GM04504 (cell line): ENCODE measurements around the gene UBAP2.

Source experiments
- DNase-seq: peaks from one replicate; pipeline ENCODE4 v3.0.0-alpha.2; 2012; ENCODE audit warnings: low read depth

The UBAP2 gene

GRCh38 chr9:33921967-33922895 is 126.5 kb downstream of the UBAP2 start:
- DNase-seq: no peak

DNA sequence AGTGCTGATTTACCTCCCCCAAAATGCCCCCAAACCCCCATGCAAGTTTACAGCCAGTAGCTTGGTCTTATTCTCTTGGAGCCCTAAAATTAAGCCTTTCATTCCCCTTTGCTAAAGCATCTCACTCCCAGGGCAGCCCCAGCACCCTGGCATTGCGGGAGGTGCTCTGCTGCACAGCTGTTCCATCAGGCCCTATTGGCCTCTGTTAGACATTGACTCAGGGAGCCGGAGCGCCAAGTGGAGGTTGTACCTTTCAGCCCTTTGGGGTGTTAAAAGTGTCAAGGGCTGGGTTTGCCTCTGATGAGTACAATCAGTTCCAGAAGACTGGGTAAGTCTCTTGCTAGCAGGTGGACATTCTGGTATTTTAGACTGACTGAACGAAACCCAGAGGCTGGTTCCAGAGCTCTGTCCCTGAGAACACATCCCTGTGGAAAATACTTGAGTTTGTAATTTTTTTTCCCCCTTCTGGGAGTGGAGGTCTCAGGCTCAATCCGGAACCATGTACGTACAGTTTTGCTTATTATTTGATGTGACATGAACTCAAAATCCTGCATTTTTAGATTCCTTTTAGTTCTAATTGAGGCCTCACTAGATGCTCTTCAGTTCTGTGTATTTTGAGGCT is 129.3 kb downstream of the UBAP2 start:
- no peak for DNase-seq

GRCh38 chr9:33917036-33917435 is 131.7 kb downstream of the UBAP2 start:
- no peak for DNase-seq

DNA sequence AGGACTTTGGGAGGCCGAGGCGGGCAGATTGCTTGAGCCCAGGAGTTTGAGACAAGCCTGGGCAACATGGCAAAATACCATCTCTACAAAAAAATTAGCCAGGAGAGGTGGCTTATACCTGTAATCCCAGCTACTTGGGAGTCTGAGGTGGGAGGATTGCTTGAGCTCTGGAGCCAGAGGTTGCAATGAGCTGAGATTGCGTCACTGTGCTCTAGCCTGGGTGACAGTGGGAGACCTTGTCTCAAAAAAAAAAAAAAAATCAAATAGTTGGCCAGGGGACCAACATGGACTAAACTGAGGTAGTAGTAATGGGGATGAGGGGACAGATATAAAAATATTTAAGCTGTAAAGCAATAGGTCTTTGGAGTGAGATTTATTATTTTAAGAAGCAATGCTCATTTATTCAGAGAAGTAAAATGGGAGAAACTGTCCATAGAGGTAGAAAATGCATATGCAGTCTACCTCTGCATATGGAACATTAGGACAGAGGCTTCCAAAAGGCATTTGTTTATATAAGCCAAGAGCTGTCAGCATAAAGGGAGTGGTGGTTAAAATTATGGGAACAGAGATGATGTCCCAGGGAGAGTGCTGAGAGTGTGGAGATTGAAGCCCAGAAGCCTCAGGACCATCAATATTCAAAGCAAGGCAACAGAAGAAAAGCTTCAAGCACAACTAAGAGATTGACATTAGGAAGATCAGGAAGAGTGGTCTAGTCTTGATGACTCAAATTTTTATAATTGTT is 133.6 kb downstream of the UBAP2 start:
- DNase-seq: no peak

GRCh38 chr9:33913541-33913940 is 135.1 kb downstream of the UBAP2 start:
- DNase-seq: no peak

- no peak for DNase-seq
These were observed 139.9 kb downstream of the UBAP2 start for GRCh38 chr9:33908749-33909148.

DNA sequence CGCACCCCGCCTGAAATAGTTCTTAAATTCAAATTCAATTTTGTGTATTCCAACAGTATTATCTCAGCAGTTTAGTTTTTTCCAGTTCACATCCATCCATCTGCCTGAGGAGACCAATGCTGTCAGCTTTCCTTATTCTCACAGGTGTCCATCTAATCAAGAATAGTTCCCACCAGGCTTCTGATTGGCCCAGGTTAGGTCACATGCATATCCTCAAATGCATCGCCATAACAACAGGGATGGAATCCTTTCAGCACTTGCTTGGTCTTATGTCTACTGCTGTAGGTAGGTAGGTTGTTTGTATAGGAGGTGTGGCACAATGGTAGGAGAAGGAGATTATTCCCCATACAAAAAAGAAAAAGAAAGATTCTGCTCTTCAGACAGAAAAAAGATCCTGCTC is 140.6 kb downstream of the UBAP2 start:
- no peak for DNase-seq

DNA sequence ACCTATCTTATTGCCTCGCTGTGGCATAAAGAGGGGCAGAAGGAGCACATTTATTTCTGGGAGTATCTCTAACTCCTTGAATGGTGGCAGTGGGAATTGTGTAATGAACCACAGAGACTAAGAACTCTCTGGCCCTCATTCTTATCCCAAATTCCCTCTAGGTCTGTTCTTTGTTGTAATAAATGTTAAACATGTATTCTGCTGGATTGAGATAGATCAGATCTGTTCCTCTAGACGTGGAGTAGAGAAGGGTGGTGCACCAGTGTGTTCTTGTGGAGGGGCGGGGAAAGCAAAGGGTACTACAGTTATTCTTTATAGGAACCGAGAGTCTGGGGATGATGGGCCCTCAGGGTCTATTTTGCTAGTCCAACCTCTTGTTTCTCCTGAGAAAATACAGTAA is 141.3 kb downstream of the UBAP2 start:
- DNase-seq: no peak

DNA sequence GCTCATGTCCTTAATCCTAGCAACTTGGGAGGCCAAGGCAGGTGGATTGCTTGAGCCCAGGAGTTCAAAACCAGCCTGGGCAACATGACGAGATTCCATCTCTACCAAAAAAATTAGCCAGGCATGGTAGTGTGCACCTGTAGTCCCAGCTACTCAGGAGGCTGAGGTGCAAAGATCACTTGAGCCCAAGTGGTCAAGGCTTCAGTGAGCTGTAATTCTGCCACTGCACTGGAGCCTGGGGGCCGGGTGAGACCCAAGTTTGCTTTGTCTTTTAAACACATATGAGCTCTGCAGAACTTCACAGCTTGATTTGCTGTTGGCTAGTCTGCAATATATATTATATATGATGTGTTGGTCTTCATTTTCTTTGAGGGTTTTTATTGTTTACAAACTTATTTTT is 141.9 kb downstream of the UBAP2 start:
- DNase-seq: no peak

- no peak for DNase-seq
These were observed 143.6 kb downstream of the UBAP2 start for GRCh38 chr9:33905137-33905536.

- no peak for DNase-seq
These were observed 145.4 kb downstream of the UBAP2 start for GRCh38 chr9:33903157-33903780.

DNA sequence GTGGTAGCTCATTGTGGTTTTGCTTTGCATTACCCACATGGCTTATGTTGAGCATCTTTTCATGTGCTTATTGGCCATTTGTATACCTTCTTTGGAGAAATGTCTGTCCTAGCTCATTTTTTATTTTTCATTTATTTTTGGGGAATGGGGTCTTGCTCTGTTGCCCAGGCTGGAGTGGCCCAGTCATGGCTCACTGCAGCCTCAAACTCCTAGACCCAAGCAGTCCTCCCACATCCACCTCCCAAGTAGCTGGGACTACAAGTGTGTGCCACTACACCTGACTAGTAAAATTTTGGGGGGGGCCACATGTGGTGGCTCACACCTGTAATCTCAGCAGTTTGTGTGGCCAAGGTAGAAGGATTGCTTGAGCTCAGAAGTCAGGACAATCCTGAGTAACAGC is 154.4 kb downstream of the UBAP2 start:
- DNase-seq: no peak

DNA sequence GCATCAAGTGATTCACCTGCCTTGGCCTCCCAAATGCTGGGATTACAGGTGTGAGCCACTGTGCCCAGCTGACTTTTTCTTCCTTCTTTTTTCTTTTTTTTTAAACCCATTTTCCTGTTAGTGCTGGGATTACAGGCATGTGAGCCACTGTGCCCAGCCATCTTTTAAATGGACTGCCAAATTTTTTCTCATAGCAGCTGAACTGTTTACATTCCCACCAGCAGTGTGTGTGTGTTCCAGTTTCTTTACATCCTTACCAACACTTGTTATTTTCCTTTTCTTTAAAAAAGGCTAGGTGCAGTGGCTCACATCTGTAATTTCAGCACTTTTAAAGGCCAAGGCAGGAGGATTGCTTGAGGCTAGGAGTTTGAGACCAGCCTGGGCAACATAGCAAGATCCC is 154.8 kb downstream of the UBAP2 start:
- no peak for DNase-seq

GRCh38 chr9:33885948-33886347 is 162.7 kb downstream of the UBAP2 start:
- no peak for DNase-seq

GRCh38 chr9:33884856-33885701 is 163.6 kb downstream of the UBAP2 start:
- DNase-seq: no peak

GRCh38 chr9:33881635-33882034 is 167.1 kb downstream of the UBAP2 start:
- no peak for DNase-seq

GRCh38 chr9:33880211-33881089 is 168.2 kb downstream of the UBAP2 start:
- no peak for DNase-seq

DNA sequence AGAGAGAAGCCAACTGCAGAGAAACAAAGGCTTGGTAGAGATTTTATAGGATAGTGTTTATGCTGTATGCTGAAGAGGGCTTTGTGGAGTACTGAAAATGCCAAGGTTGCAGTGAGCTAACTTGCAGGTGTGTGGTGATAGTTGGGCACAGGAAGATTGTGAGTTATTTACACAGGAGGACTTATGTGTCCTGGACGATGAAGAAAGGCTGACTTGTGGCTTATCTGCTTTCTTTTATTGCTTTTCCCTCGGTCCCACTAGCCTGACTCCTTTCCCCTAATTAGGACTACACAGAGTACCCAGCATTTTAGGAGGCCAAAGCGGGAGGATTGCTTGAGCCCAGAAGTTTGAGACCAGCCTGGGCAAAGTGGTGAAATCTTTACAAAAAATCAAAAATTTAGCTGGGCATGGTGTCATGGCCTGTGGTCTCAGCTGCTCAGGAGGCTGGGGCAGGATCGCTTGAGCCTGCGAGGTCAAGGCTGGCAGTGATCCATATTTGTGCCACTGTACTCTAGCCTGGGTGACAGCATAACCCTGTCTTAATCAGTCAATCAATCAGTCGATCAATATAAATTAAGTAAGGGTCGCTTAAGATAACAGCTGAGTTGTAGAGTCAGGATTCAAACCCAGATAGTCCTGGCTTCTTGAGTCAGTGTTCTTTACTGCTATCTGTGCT is 169.9 kb downstream of the UBAP2 start:
- no peak for DNase-seq

DNA sequence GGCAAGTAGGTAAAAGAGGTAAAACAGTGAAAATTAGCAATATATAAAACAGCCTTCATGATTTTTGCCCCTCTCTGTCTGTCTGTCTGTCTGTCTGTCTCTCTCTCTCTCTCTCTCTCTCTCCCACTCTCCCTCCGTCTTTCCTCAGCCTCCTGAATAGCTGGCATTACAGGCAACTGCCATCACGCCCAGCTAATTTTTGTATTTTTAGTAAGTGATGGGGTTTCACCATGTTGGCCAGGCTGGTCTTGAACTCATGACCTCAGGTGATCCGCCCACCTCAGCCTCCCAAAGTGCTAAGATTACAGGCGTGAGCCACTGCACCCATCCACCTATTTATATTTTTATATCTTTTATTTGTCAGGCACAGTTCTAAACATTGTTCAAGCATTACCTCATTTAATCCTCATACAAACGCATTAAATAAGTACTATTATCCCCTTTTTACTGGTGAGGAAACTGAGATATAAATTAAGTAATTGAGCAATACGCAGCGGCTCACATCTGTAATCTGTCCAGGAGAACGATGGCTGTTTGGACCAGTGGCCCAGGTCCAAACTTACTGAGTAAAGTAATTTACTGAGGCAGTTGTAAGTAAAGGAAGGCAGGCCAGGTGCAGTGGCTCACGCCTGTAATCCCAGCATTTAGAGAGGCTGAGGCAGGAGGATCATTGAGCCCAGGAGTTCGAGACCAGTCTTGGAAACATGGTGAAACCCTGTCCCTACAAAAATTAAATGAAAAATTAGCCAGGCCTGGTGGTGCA is 170.8 kb downstream of the UBAP2 start:
- DNase-seq: no peak
